Endodermal cell (in vitro differentiated cells): Measurements from ENCODE around the gene GNAT3. TPM values are rescaled to one million over a fixed set of nuclear protein-coding genes. Genes with fewer than 3 reads are reported as not detected.

Source experiments
- DNase-seq: peaks from one replicate; pipeline ENCODE4 v3.0.0-alpha.2; 2017
- H3K27ac ChIP-seq: 2 replicates; pipeline ENCODE4 v1.5.1; 2013; ENCODE audit warnings: mild to moderate bottlenecking, low read depth, low read length, moderate library complexity
- H3K27me3 ChIP-seq: 2 replicates; pipeline ENCODE4 v1.6.1; 2013; ENCODE audit warnings: mild to moderate bottlenecking, low read length, moderate library complexity; ENCODE audit not compliant: insufficient read depth, control insufficient read depth, poor library complexity, severe bottlenecking
- H3K36me3 ChIP-seq: 2 replicates; pipeline ENCODE4 v1.7.0; 2013; ENCODE audit warnings: mild to moderate bottlenecking, low read length, moderate library complexity; ENCODE audit not compliant: control insufficient read depth, insufficient read depth
- H3K4me1 ChIP-seq: one replicate; pipeline ENCODE4 v1.7.0; 2013; ENCODE audit warnings: low read length; ENCODE audit not compliant: control insufficient read depth, insufficient read depth
- H3K4me3 ChIP-seq: 2 replicates; pipeline ENCODE4 v1.5.1; 2013; ENCODE audit warnings: mild to moderate bottlenecking, low read length, moderate library complexity
- H3K9ac ChIP-seq: 2 replicates; pipeline ENCODE4 v1.6.1; 2013; ENCODE audit warnings: mild to moderate bottlenecking, low read length, moderate library complexity; ENCODE audit not compliant: poor library complexity, severe bottlenecking; ENCODE audit errors: extremely low read depth
- H3K9me3 ChIP-seq: 2 replicates; pipeline ENCODE4 v1.6.1; 2013; ENCODE audit warnings: mild to moderate bottlenecking, low read length, moderate library complexity; ENCODE audit not compliant: control insufficient read depth
- H3K27ac Mint-ChIP-seq: 2 replicates; pipeline ENCODE4 v1.8.0; 2020; ENCODE audit warnings: mixed read lengths
- H3K27me3 Mint-ChIP-seq: 2 replicates; pipeline ENCODE4 v1.8.0; 2021; ENCODE audit warnings: mild to moderate bottlenecking, mixed read lengths; ENCODE audit not compliant: insufficient read depth
- H3K36me3 Mint-ChIP-seq: 2 replicates; pipeline ENCODE4 v1.8.0; 2020; ENCODE audit warnings: low read depth, mixed read lengths
- H3K4me1 Mint-ChIP-seq: 2 replicates; pipeline ENCODE4 v1.8.0; 2020; ENCODE audit warnings: mixed read lengths
- H3K4me3 Mint-ChIP-seq: 2 replicates; pipeline ENCODE4 v1.8.0; 2020; ENCODE audit warnings: mild to moderate bottlenecking, moderate library complexity, mixed read lengths
- H3K9me3 Mint-ChIP-seq: 2 replicates; pipeline ENCODE4 v1.8.0; 2020; ENCODE audit warnings: mild to moderate bottlenecking, mixed read lengths
- WGBS, 2 experiments: methylation state at CpG; one replicate each; pipeline versions ENCODE4 v1.1.5 to v1.1.7; 2013; ENCODE audit warnings: missing lambda C conversion rate in 2 of 2, mixed read lengths in 1 of 2; ENCODE audit not compliant: insufficient coverage in 1 of 2, insufficient read length in 1 of 2; 5-methylcytosine and 5-hydroxymethylcytosine counted together
- total RNA-seq, 2 donors: library from RNA; stranded (reverse); fragmentation: NEBNext Ultra II Directional in 1 of 2; extraction: Animal tissue kit (Norgen Biotek cat#: 25700) in 1 of 2; gene quantifications; 2 replicates in 1 of 2; 3 replicates in 1 of 2; pipeline ENCODE4 v1.2.1, GENCODE V29; 2021
- TF ChIP-seq, protein P1 (sequence below): fragments of 200-600 bp; sonication (generic); conservative IDR thresholded peaks from 2 replicates; pipeline ENCODE4 v1.5.0; 2021; ENCODE audit warnings: antibody characterized with exemption, mild to moderate bottlenecking

GNAT3 gene
- total RNA-seq, 2 donors from 2014 or later = not detected

DNA sequence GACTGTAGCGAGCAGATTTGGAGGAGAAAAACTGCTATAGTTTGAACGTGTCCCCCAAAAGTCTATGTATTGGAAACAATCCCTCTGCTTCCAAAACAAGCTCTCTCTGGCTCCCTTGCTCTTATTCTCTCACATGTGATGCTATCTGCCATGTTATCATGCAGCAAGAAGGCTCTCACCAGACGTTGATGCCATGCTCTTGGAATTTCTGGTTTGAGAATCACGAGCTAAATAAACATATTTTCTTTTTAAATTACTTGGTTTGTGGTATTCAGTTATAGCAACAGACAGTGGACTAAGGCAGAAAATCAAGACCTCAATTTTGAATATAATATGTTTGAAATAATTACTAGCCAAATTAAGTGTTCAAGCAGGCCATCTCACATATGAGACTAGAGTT, 17.5 kb upstream of the GNAT3 start:
- WGBS, 2 experiments = 91 to 100% methylated on average over 2 to 4 of the region's 4 CpGs
- TF ChIP-seq, protein P1, sequence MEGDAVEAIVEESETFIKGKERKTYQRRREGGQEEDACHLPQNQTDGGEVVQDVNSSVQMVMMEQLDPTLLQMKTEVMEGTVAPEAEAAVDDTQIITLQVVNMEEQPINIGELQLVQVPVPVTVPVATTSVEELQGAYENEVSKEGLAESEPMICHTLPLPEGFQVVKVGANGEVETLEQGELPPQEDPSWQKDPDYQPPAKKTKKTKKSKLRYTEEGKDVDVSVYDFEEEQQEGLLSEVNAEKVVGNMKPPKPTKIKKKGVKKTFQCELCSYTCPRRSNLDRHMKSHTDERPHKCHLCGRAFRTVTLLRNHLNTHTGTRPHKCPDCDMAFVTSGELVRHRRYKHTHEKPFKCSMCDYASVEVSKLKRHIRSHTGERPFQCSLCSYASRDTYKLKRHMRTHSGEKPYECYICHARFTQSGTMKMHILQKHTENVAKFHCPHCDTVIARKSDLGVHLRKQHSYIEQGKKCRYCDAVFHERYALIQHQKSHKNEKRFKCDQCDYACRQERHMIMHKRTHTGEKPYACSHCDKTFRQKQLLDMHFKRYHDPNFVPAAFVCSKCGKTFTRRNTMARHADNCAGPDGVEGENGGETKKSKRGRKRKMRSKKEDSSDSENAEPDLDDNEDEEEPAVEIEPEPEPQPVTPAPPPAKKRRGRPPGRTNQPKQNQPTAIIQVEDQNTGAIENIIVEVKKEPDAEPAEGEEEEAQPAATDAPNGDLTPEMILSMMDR = no peak
- Mint-ChIP-seq H3K27ac (no peak overlapping the region), H3K36me3 (no peaks in the 10 kb centered on the region), H3K4me3 (no peak overlapping the region), H3K4me1 (no peaks in the 10 kb centered on the region), H3K27me3 (no peaks in the 10 kb centered on the region), H3K9me3 (peaks cover 4% of the 10 kb centered on the region)
- Histone ChIP-seq H3K9me3 (no peaks in the 10 kb centered on the region), H3K36me3 (no peaks in the 10 kb centered on the region), H3K9ac (no peak overlapping the region), H3K27me3 (no peaks in the 10 kb centered on the region), H3K27ac (no peak overlapping the region), H3K4me3 (no peak overlapping the region), H3K4me1 (no peaks in the 10 kb centered on the region)
- no peak for DNase-seq

DNA sequence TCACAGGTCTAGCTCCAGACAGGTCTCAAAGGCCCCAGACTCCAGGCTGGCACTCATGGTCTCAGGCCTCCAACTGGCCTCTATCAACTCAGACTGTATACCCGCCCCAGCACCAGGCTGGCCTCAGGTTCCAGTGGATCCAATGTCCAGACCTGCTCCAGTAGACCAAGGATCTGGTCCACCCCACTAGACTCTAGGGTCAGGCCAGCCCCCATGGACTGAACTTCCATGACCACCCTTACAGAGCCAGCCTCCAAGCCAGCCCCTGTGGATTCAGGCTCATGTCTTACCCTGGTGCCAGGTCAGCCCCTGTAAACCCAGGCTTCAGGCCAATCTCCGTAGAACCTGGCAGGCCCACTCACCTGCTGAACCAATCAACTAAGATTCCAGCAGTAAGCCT, 16.8 kb upstream of the GNAT3 start:
- no peak overlapping the region for H3K4me3 Mint-ChIP-seq

DNA sequence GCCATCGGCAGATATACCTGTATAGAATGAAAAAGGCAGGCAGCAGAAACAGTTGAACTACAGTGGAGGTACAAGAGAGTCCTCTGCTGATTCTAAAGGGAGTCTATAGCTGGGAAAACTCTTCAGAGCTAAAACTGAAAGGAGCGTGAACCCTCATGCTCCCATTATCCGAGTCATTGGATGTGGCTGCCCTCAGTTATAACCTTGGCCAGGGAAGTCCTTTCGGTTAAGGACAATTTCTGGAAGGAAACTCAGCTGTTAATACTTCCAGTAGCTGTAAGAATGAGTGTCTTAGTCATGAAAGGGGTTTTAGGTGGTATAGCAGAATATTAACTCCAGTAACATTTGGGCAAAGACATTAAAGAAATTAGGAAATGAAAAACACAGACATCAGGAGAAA, 14.6 kb upstream of the GNAT3 start:
- WGBS, 2 experiments = 95 to 100% methylated on average over 4 of the region's 4 CpGs
- no peak overlapping the region for H3K27ac ChIP-seq

More for the DNA sequence above, 16.8 kb upstream of the GNAT3 start:
- Histone ChIP-seq H3K9me3 (no peaks in the 10 kb centered on the region), H3K9ac (no peak overlapping the region), H3K27me3 (no peaks in the 10 kb centered on the region), H3K4me3 (no peak overlapping the region), H3K27ac (no peak overlapping the region), H3K36me3 (no peaks in the 10 kb centered on the region), H3K4me1 (no peaks in the 10 kb centered on the region)
- Mint-ChIP-seq H3K27me3 (no peaks in the 10 kb centered on the region), H3K36me3 (no peaks in the 10 kb centered on the region), H3K27ac (no peak overlapping the region), H3K9me3 (peaks cover 4% of the 10 kb centered on the region), H3K4me1 (no peaks in the 10 kb centered on the region)
- 84% methylated on average over 2 of the region's 2 CpGs; no CpG with 5 or more reads in 1 of the 2 experiments for WGBS, 2 experiments
- DNase-seq = no peak
- TF ChIP-seq, protein P1 = no peak

More for the DNA sequence above, 14.6 kb upstream of the GNAT3 start:
- no peak overlapping the region for H3K4me3 Mint-ChIP-seq
- Histone ChIP-seq H3K4me3 (no peak overlapping the region), H3K9me3 (no peaks in the 10 kb centered on the region), H3K36me3 (no peaks in the 10 kb centered on the region), H3K4me1 (no peaks in the 10 kb centered on the region), H3K27me3 (no peaks in the 10 kb centered on the region), H3K9ac (no peak overlapping the region)
- no peaks in the 10 kb centered on the region for H3K36me3 Mint-ChIP-seq
- no peaks in the 10 kb centered on the region for H3K27me3 Mint-ChIP-seq
- TF ChIP-seq, protein P1 = no peak
- DNase-seq = no peak
- no peaks in the 10 kb centered on the region for H3K9me3 Mint-ChIP-seq
- no peaks in the 10 kb centered on the region for H3K4me1 Mint-ChIP-seq
- no peak overlapping the region for H3K27ac Mint-ChIP-seq
